Testis (tissue), 2 donors: Measurements from ENCODE around the gene RASGRF2.

Source experiments
- CTCF ChIP-seq, 3 experiments: fragments of 450-650 bp in 2 of 3; fragments of 200-600 bp in 1 of 3; sonication (generic) in 1 of 3; IDR thresholded peaks; one replicate each; pipeline ENCODE4 v1.5.1; 2016 to 2019; ENCODE audit warnings: antibody characterized with exemption in 3 of 3, mild to moderate bottlenecking in 2 of 3, moderate library complexity in 1 of 3
- POLR2A ChIP-seq: fragments of 450-650 bp; IDR thresholded peaks from one replicate; pipeline ENCODE4 v1.6.1; 2017; ENCODE audit warnings: antibody characterized with exemption, mild to moderate bottlenecking, moderate library complexity

- no peak for TF ChIP-seq CTCF (IDR thresholded peaks at IDR 0.05)
- no peak for TF ChIP-seq POLR2A
Measured at GRCh38 chr5:80956272-80956671, 3.9 kb upstream of the RASGRF2 start.
